HCT116 (cell line): ENCODE results near the gene TRPC6.

Experiments used
- CTCF ChIP-seq, 3 experiments: fragments of 200-600 bp in 1 of 3; sonication (generic) in 1 of 3; IDR thresholded peaks in 2 of 3; conservative IDR thresholded peaks in 1 of 3; 2 replicates each; pipeline ENCODE4 v1.5.1; 2012 to 2017; ENCODE audit warnings: low read depth in 2 of 3, low read length in 2 of 3, antibody characterized with exemption in 1 of 3, borderline replicate concordance in 1 of 3, control low read depth in 1 of 3, mild to moderate bottlenecking in 1 of 3, mixed read lengths in 1 of 3, mixed run types in 1 of 3, moderate library complexity in 1 of 3; ENCODE audit not compliant: insufficient read depth in 1 of 3
- EZH2 ChIP-seq: fragments of 200-600 bp; sonication (generic); IDR thresholded peaks from 2 replicates; pipeline ENCODE4 v1.6.1; 2017; ENCODE audit warnings: antibody characterized with exemption, mixed run types
- POLR2A ChIP-seq: IDR thresholded peaks from 2 replicates; pipeline ENCODE4 v1.7.0; 2011; ENCODE audit warnings: borderline replicate concordance; ENCODE audit not compliant: insufficient read depth, insufficient read length; ENCODE audit errors: extremely low read depth

DNA sequence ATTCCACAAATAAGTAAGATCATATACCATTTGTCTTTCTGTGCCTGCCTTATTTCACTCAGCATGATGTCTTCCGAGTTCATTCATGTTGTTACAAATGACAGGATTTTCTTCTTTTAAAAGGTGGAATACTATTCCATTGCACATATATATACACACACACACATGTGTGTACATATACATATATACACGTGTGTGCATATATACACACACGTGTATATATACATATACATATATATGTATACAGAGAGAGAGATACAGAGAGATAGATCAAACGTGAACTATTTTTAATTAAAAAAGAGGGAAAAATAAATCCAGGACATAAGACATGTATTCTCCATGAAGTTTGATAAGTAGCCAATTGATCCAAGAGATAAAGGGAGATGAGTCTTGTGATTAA lies 108.1 kb downstream of the TRPC6 start:
- TF ChIP-seq CTCF (IDR thresholded peaks at IDR 0.05 in 2 of 3, conservative IDR thresholded peaks at IDR 0.05 in 1 of 3; ENCODE audit: borderline replicate concordance in 1 of 3, insufficient read depth in 1 of 3, low read depth in 2 of 3, low read length in 2 of 3) (no peak), EZH2 (no peak), POLR2A (no peak)
